GM12873 (cell line): ENCODE results near the gene SHISAL2A.

ENCODE experiments used
- TF ChIP-seq, protein P1 (sequence below): IDR thresholded peaks from 2 replicates; pipeline ENCODE4 v1.5.1; 2012; ENCODE audit warnings: low read depth, mild to moderate bottlenecking, moderate library complexity, low read length, control low read depth; ENCODE audit not compliant: insufficient read depth; ENCODE audit errors: missing control alignments

SHISAL2A gene

DNA sequence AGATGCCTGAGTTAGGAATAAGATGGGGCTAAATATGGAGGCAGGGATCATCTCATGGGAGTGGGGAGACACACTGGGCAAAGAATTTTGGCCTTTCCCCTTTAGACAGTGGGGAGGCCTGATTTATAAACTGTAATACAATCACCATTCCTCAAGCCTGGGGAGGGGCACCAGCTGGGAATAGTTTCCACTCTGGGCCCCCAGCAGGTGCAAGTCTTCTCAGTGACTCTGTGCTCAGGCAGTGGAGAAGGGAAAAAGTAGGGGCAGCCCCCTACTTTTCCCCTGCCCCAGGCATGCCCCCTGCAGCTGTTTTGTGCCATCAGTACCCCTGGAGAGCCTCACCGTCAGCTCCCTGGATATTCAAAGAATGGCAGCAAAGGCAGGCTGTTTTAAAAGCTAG, 46.1 kb downstream of the SHISAL2A start:
- TF ChIP-seq, protein P1, sequence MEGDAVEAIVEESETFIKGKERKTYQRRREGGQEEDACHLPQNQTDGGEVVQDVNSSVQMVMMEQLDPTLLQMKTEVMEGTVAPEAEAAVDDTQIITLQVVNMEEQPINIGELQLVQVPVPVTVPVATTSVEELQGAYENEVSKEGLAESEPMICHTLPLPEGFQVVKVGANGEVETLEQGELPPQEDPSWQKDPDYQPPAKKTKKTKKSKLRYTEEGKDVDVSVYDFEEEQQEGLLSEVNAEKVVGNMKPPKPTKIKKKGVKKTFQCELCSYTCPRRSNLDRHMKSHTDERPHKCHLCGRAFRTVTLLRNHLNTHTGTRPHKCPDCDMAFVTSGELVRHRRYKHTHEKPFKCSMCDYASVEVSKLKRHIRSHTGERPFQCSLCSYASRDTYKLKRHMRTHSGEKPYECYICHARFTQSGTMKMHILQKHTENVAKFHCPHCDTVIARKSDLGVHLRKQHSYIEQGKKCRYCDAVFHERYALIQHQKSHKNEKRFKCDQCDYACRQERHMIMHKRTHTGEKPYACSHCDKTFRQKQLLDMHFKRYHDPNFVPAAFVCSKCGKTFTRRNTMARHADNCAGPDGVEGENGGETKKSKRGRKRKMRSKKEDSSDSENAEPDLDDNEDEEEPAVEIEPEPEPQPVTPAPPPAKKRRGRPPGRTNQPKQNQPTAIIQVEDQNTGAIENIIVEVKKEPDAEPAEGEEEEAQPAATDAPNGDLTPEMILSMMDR: no peak

DNA sequence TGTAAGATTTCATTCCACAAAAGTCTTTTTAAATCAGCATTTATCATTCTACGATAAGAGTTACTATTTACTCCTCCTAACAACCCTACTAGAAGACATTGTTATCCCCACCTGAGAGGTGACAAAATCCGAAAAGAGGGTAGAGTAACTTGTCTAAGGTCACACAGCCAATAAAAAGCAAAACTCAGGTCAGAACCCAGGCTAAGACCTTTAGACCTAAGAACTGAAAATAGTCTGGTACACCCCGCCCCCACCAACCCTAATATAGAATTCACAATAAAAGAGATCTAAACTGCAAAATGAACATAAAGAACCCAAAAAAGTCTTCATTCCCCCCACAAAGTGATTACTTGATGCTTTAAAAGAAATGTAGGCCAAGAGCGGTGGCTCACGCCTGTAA, 46.5 kb downstream of the SHISAL2A start:
- TF ChIP-seq, protein P1: no peak

DNA sequence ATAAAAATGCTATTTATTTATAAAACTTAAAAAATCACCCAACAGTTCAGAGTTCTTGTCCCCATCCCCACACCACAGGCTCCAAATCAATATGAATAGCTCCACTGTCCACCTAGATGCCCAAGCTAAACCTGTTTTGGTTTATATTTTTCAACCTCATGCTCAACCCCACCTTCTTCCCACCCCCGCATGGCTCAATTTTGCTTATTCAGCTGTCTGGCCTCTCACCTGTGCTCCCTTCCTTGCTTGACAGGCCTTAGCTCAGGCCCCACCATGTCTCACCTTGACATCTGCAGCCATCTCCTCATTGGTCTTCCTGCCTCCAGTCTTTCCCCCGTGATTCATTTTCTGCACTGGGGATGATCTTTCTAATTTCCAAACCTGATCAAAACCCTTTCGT, 47.4 kb downstream of the SHISAL2A start:
- TF ChIP-seq, protein P1: no peak

DNA sequence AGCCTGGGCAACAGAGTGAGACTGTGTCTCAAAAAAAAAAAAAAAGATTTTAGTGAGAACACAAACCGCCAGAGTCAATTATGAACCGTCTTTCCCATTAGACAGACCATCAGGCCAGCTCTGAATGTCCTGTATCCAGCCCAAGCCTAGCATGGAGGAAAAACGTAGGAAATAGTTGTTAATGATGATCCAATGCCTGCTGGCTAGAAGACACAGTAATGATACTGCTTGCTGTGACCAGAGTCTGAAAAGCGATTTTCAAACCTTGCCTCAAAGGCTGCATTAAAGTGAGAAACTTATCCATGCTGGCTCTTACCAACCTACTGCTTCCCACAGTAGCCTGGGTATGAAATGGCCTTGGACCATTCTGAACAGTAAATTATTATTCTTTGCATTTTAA, 48.2 kb downstream of the SHISAL2A start:
- TF ChIP-seq, protein P1: no peak

DNA sequence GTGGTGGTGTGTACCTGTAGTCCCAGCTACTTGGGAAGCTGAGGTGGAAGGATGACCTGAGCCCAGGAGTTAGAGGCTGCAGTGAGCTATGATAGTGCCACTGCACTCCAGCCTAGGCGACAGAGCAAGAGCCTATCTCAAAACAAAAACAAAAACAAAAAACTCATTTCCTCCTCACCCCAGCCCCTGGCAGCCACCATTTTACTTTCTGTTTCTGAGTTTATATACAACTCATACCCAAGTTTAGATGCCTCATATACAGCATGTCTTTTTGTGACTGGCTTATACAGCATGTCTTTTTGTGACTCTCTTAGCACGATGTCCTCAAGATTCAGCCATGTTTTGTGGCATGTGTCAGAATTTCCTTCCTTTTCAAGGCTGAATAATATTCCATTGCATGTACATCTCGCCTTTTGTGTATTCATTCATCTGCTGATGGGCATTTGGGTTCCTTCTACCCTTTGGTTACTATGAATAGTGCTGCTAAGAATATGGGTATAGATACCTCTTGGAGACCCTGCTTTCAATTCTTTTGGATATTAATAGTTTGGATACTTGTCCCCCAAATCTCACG, 50.5 kb downstream of the SHISAL2A start:
- TF ChIP-seq, protein P1: no peak

DNA sequence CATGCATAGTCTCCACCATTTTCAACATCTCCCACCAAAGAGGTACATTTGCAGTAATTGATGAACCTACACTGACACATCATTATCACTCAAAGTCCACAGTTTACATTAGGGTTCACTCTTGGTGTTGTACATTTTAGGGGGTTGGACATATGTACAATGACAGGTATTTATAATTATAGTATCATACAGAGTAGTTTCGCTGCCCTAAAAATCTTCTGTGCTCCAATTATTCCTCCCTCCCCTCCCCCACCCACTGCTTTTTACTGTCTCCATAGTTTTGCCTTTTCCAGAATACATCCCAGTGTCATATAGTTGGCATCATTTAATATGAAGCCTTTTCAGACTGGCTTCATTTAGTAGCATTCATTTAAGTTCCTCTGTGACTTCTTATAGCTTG, 51.6 kb downstream of the SHISAL2A start:
- TF ChIP-seq, protein P1: no peak

DNA sequence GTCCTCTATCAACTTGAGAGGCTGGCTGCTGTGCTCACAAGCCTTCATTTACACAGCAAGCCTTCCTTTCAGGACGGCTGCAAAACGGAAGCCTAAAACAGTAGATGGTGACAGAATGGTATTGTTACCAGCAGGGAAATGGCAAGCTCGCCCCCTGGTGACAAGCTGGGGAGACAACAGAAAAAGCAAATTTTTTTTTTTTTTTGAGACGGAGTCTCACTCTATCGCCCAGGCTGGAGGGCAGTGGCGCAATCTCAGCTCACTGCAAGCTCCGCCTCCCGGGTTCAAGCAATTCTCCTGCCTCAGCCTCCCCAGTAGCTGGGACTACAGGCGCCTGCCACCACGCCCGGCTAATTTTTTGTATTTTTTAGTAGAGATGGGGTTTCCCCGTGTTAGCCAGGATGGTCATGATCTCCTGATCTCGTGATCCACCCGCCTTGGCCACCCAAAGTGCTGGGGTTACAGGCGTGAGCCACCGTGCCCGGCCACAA, 53.3 kb downstream of the SHISAL2A start:
- TF ChIP-seq, protein P1: peak; percentile 69
